Activated naive CD8-positive, alpha-beta T cell treated with anti-CD3 and anti-CD28 coated beads, Interleukin-2, amount 10 ng/mL, durations not matched to agents 7 days and 5 days (primary cell): ENCODE data around the gene BTBD1. TPM values are rescaled to one million over a fixed set of nuclear protein-coding genes. Genes with fewer than 3 reads are reported as not detected.
"Not testable (repeated sequence)": the region's sequence is repeated elsewhere in the genome, so short reads cannot be mapped to it uniquely, and the experiment has no call there.

Experiments used
- ATAC-seq: fragments of 150-1000 bp; cut with Tn5 transposase; one replicate; pipeline ENCODE4 v1.10.0; 2021; ENCODE audit warnings: low read depth, moderate library complexity
- POLR2A ChIA-PET: fragments of 350-600 bp; sonication (Branson Sonifier 250); formaldehyde crosslinking; loops from one replicate; lab custom pipeline; 2021; ENCODE audit warnings: antibody characterized with exemption; lab: Charles Lee
- DNase-seq: peaks from one replicate; pipeline ENCODE4 v3.0.0; 2021
- H3K27ac Mint-ChIP-seq: one replicate; pipeline ENCODE4 v1.8.0; 2022; ENCODE audit warnings: mild to moderate bottlenecking, mixed read lengths
- H3K27me3 Mint-ChIP-seq: one replicate; pipeline ENCODE4 v1.8.0; 2022; ENCODE audit warnings: mild to moderate bottlenecking, moderate library complexity, mixed read lengths
- H3K36me3 Mint-ChIP-seq: one replicate; pipeline ENCODE4 v1.8.0; 2021; ENCODE audit warnings: mild to moderate bottlenecking, mixed read lengths
- H3K4me1 Mint-ChIP-seq: one replicate; pipeline ENCODE4 v1.8.0; 2021; ENCODE audit warnings: mixed read lengths
- H3K4me3 Mint-ChIP-seq: one replicate; pipeline ENCODE4 v1.8.0; 2022; ENCODE audit warnings: mild to moderate bottlenecking, moderate library complexity, mixed read lengths
- H3K9me3 Mint-ChIP-seq: one replicate; pipeline ENCODE4 v1.8.0; 2021; ENCODE audit warnings: mixed read lengths
- total RNA-seq, 2 experiments: library from RNA; stranded (reverse); gene quantifications; one replicate each; pipeline ENCODE4 v1.2.3, GENCODE V29; 2021

The BTBD1 gene
- total RNA-seq, 2 experiments from 2014 or later = 56.3 to 59.2 TPM

DNA sequence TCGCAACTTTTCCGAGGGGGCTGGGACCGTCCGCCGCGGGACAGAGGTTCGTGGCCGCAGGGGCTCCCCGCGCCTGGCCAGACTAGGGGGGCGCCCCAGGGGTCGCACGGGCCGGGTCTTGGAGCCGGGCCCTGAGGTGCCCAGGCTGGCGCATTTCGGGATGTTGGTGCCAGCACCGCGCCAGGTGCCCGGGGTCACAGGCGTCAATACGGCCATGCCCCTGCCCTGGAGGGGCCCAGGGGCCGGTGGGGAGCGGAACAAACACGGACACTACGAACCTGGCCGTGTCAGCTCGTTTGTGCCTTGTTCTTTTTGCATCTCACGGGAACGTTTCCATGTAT, 40.8 kb upstream of the BTBD1 start:
- peaks cover 41% of the 10 kb centered on the region for H3K4me1 Mint-ChIP-seq
- POLR2A ChIA-PET = interaction anchor here (0.6 to 5.2 kb wide), 6 partner anchors 34 to 567 kb away, joined by 3 to 36 read pairs (median 4); partner anchors contain the start of genes BTBD1, C15orf40, HDGFL3 and RPS17

DNA sequence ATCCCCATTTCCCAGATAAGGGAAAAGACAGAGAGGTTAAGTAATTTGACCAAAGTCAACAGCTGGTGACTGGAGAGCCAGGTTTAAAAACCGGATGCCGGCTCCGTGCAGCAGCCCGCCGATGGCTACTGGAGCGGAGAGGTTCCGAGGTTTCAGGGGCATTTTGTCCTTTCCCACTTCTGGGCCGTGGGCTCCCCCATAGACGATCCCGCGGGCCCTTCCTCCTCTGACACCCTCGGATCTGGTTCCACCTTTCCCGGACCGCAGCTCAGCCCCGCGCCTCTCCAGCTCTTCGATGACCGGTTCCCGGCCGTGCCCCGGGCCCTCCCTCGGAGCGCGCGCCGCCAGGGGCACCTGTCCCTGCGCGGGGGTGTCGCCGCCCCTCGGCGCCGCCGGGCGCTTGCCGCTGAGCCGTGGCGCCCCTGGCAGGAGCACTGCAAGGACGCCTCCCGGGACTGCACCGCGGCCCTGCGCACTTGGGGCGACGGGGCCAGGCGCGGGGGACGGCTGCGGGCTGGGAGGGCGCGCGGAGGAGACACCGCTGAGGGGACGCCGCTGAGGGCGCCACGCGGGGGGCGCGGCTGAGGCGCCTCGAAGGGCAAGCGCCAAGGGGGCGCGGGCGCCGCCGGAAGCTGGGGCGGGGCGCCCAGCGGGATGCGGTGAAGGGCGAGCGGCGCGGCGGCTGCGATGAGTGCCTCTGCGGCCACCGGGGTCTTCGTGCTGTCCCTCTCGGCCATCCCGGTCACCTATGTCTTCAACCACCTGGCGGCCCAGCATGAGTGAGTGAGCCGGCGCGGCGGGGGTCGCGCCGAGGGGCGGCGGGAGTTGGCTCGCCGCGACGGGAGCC, 40.2 kb upstream of the BTBD1 start, which contains the start of gene TM6SF1:
Gene TM6SF1 (plus strand): TSS at position 652 of the 847 bp plus-strand sequence. CDS start 36 bp downstream, at position 688.
- POLR2A ChIA-PET = interaction anchor here (0.5 to 5.2 kb wide), 8 partner anchors 40 to 567 kb away, joined by 3 to 36 read pairs (median 4); partner anchors contain the start of genes BTBD1, C15orf40 and RPS17
- Mint-ChIP-seq H3K36me3 (peaks cover 20% of the 10 kb centered on the region), H3K27ac (peak within 1 kb of the TSS; percentile 90), H3K9me3 (peaks cover 3% of the 10 kb centered on the region), H3K4me1 (peaks cover 38% of the 10 kb centered on the region), H3K4me3 (peak within 1 kb of the TSS; percentile 94), H3K27me3 (peaks cover 16% of the 10 kb centered on the region)
- ATAC-seq (peak; percentile 46), DNase-seq (peak; percentile 77)

More for the DNA sequence above, 40.8 kb upstream of the BTBD1 start:
- Mint-ChIP-seq H3K36me3 (peaks cover 20% of the 10 kb centered on the region), H3K27me3 (peaks cover 10% of the 10 kb centered on the region), H3K27ac (peak overlapping the region; percentile 90), H3K4me3 (peak overlapping the region; percentile 94), H3K9me3 (peaks cover 3% of the 10 kb centered on the region)
- no peak for ATAC-seq
- DNase-seq = peak; percentile 55

DNA sequence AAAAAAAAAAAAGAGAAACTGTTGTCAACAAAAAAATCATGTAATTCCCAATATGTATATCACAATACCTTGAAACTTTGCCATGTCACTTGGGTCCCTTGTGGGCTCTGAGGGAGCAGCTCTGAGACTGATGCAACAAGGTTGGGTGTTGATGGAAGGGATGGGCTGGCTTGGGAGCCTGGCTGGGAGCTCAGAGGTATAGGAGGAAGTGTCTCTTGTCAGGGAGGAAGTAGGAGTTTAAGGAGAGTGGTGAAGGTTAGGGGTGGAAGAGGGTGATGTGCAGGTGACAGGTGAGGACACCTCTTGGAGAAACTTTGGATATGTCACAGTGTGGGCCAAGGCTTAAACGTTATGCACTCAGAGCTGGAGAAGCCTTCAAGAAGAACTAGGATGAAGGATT, 38.4 kb upstream of the BTBD1 start:
- Mint-ChIP-seq H3K27me3 (peaks cover 33% of the 10 kb centered on the region), H3K27ac (no peak overlapping the region), H3K4me3 (no peak overlapping the region), H3K4me1 (peaks cover 28% of the 10 kb centered on the region), H3K36me3 (peaks cover 9% of the 10 kb centered on the region), H3K9me3 (no peaks in the 10 kb centered on the region)
- DNase-seq = no peak
- ATAC-seq = no peak
- POLR2A ChIA-PET = interaction anchor here (0.8 to 5.2 kb wide), 2 partner anchors 38 to 355 kb away, joined by 3 to 36 read pairs; partner anchors contain the start of gene BTBD1

DNA sequence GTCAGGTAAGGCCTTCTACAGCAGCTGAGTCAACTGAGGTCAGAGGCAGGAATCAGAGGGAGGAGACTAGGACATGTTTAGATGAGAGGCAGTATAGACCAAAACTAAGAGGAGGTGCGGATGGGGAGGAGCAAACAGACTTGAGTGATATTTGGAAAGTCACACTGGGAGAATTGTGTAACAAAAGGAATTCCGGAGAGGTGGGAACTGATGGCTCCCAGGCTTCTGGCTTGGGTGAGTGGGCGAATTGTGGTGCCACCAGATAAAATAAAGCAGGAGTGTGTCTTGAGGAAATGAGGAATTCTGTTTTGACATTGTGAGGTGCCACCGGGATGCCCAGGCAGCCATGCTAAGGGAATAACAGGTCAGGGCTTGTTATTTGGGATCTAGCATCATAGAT, 37.1 kb upstream of the BTBD1 start:
- ATAC-seq (no peak), DNase-seq (no peak)
- Mint-ChIP-seq H3K4me1 (peaks cover 16% of the 10 kb centered on the region), H3K27me3 (peaks cover 44% of the 10 kb centered on the region), H3K36me3 (peaks cover 3% of the 10 kb centered on the region), H3K27ac (no peak overlapping the region), H3K4me3 (no peak overlapping the region), H3K9me3 (no peaks in the 10 kb centered on the region)
- POLR2A ChIA-PET = no interaction called here

DNA sequence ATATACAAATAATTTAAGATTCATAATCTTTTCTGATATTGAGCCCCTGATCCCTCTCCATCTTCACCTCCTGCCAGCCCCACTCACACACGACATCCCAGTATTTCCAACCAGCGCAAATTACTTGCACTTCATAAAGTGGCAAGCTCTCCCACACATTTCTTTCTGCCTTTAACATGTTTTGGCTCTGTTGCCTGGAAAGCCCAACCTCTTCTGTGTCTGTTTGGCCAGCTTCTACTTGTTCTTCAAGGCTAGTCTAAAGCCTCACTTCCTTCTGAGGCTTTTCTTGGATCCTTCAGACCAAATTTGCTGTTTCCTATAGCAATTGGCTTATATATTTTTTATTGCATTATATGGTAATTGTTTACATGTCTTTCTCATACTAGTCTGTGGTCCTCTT, 35.3 kb upstream of the BTBD1 start:
- Mint-ChIP-seq H3K9me3 (peaks cover 4% of the 10 kb centered on the region), H3K27me3 (peaks cover 58% of the 10 kb centered on the region), H3K4me1 (peaks cover 8% of the 10 kb centered on the region), H3K27ac (no peak overlapping the region), H3K4me3 (no peak overlapping the region), H3K36me3 (no peaks in the 10 kb centered on the region)
- POLR2A ChIA-PET = no interaction called here
- DNase-seq = no peak
- ATAC-seq = no peak

DNA sequence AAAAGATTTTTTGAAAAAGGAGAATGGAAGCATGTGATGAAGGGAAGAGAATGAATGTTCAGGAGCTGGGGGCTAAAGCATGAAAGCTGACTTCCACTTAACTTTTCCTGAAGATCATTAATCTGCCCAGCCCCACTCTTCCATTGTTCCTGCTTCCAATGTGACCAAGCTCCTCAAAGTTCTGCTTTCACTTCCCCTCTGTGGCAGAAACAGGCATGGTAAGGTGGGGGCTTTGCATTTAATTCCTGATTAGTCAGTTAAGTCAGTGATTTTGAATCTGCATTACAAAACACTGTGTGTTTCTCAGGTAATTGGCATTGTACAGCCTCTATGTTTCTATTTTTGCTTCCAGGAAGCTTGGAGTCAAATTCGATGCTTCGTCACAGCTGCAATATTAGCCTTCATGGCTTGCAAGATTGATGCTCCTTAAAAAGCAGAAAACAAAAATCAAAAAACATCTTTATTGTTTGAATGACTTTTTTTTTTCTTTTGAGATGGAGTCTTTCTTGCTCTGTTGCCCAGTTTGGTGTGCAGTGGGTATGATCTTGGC, 33.1 kb upstream of the BTBD1 start:
- Mint-ChIP-seq H3K36me3 (no peaks in the 10 kb centered on the region), H3K4me3 (no peak overlapping the region), H3K4me1 (peaks cover 2% of the 10 kb centered on the region), H3K27me3 (peaks cover 62% of the 10 kb centered on the region), H3K27ac (no peak overlapping the region), H3K9me3 (peaks cover 9% of the 10 kb centered on the region)
- POLR2A ChIA-PET = no interaction called here
- DNase-seq = no peak
- ATAC-seq = no peak

DNA sequence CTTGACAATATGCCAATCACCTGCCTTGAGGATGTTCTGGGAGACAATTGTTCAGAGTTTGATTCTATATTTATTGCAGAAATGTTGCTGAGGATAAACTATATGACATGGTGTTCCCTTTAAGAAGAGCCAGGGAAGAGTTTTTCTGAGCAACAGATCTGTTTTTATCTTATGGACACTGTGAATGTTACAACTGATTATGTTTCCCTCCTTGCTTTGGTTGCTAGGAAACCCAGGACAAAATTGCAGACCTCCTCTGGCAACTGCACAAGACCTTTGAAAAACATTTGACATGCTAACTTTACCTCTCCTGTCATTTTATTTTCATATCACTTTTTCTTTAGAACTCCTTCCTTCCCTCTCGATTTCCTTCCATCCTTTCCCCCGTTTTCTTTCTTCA, 32.2 kb upstream of the BTBD1 start:
- peak overlapping the region; percentile 1 for H3K27ac Mint-ChIP-seq
- peaks cover 9% of the 10 kb centered on the region for H3K9me3 Mint-ChIP-seq
- peaks cover 62% of the 10 kb centered on the region for H3K27me3 Mint-ChIP-seq
- H3K36me3 Mint-ChIP-seq = no peaks in the 10 kb centered on the region
- ATAC-seq (no peak), DNase-seq (no peak)
- no peak overlapping the region for H3K4me3 Mint-ChIP-seq
- peaks cover 2% of the 10 kb centered on the region for H3K4me1 Mint-ChIP-seq
- POLR2A ChIA-PET = no interaction called here

DNA sequence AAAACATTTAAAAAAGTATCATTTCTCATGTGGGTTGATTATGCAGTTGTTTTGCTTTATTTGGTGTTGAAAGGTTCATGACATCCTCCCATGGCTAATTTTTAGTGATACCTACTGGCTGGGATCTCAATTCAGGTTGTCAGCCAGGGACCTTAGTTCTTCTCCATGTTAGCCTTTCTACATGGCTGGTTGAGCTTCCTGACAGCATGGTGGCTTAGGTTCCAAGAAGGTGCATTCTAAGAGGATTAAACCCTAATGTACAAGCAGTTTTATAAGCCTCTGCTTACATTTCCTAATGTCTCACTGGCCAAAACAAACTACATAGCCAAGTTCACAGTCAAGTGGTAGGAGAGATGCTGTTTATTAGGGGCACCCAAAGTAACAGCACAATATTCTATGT, 31.0 kb upstream of the BTBD1 start:
- peaks cover 9% of the 10 kb centered on the region for H3K9me3 Mint-ChIP-seq
- peaks cover 2% of the 10 kb centered on the region for H3K4me1 Mint-ChIP-seq
- H3K36me3 Mint-ChIP-seq = no peaks in the 10 kb centered on the region
- no peak overlapping the region for H3K27ac Mint-ChIP-seq
- peaks cover 60% of the 10 kb centered on the region for H3K27me3 Mint-ChIP-seq
- no peak for DNase-seq
- POLR2A ChIA-PET = no interaction called here
- no peak overlapping the region for H3K4me3 Mint-ChIP-seq
- no peak for ATAC-seq

DNA sequence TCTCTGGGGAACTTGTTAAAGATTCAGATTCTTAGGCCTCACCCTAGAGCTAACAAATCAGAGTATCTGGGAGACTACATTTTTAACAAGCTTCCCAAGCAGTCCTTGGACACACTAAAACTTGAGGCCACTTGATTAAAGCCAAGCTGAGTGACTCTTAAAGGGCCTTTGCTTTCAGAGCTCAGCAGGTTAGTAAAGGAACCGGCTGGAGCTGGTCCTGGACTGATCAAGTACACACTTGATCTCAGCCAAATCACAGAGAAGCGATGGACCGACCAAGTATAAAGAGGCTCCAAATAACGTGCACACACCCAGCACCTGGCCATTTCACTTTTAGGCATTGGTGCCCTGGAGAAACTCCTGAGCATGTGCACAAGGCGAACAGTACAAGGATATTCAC, 27.5 kb upstream of the BTBD1 start:
- Mint-ChIP-seq H3K9me3 (peaks cover 9% of the 10 kb centered on the region), H3K36me3 (peaks cover 2% of the 10 kb centered on the region), H3K4me3 (no peak overlapping the region), H3K27me3 (peaks cover 32% of the 10 kb centered on the region), H3K4me1 (peaks cover 9% of the 10 kb centered on the region), H3K27ac (no peak overlapping the region)
- POLR2A ChIA-PET = no interaction called here
- ATAC-seq (no peak), DNase-seq (no peak)

DNA sequence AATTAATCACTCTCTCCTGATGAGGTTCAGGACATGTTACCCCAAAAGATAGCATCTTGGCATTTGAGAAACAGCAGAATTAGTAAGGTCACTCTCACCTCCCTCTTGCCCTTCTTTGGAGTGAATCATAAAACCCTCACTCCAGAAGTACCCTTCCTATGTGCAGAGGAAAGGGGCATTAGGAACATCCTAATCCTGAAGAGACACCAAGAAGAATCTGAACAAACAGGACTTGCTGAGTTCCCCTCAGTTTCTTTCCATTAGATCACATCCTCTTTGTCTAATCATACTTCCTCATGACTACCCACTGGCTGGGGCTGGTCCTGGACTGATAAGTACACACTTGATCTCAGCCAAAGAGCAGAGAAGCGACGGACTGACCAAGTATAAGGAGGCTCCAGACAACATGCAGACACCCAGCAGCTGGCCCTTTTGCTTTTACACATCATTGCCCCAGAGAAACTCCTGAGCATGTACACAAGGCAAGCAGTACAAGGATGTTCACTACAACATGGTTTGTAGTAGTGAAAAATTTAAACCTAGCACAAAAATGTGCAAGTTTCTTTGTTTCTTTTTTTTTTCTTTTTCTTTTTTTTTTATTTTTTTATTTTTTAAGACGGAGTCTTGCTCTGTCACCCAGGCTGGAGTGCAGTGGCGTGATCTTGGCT, 25.4 kb upstream of the BTBD1 start:
- no peak for DNase-seq
- peaks cover 9% of the 10 kb centered on the region for H3K4me1 Mint-ChIP-seq

DNA sequence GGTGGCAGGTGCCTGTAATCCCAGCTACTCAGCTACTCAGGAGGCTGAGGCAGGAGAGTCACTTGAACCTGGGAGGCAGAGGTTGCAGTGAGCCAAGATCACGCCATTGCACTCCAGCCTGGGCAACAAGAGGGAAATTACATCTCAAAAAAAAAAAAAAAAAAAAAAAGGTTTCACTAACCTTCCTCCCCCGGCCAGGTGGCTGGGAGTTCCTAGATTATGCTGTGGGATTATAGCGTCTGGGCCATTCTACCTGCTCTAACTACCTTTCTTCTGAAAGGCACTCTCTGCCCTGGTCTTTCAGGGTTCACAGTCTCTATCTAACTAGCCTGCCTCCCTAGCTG, 24.9 kb upstream of the BTBD1 start:
- H3K9me3 Mint-ChIP-seq, DNase-seq, H3K4me3 Mint-ChIP-seq, ATAC-seq, H3K36me3 Mint-ChIP-seq, POLR2A ChIA-PET, H3K4me1 Mint-ChIP-seq: not testable (repeated sequence)
- Mint-ChIP-seq H3K27me3 (peaks cover 16% of the 10 kb centered on the region), H3K27ac (peak overlapping the region; percentile 9)

More for the DNA sequence above, 25.4 kb upstream of the BTBD1 start:
- peaks cover 2% of the 10 kb centered on the region for H3K36me3 Mint-ChIP-seq
- peaks cover 20% of the 10 kb centered on the region for H3K27me3 Mint-ChIP-seq
- peaks cover 4% of the 10 kb centered on the region for H3K9me3 Mint-ChIP-seq
- no peak overlapping the region for H3K4me3 Mint-ChIP-seq
- peak; percentile 56 for ATAC-seq
- H3K27ac Mint-ChIP-seq = peak overlapping the region; percentile 9
- POLR2A ChIA-PET = no interaction called here

DNA sequence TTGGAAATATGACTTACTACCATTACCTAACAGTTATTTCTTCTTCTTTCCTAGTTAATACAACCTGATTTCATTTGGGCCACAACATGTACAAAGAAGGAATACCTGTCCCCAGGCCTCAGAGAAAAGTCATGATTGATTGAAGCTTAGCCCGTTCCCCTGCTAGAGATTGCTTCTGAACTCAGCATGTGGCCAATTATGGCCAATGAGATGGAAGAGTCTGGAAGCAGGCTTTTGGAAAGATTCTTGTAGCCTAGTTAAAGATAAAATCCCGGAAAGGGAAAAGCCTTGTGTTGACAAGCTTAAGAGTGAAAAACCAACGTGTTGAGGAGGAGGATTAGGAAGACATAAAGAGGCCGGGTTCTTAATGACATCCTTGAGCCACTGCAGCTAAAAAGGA, 23.4 kb upstream of the BTBD1 start:
- no peak overlapping the region for H3K4me3 Mint-ChIP-seq
- DNase-seq = no peak
- peaks cover 6% of the 10 kb centered on the region for H3K4me1 Mint-ChIP-seq
- no peak for ATAC-seq
- H3K36me3 Mint-ChIP-seq = peaks cover 2% of the 10 kb centered on the region
- peaks cover 14% of the 10 kb centered on the region for H3K27me3 Mint-ChIP-seq
- no peaks in the 10 kb centered on the region for H3K9me3 Mint-ChIP-seq
- H3K27ac Mint-ChIP-seq = no peak overlapping the region
- POLR2A ChIA-PET = no interaction called here

DNA sequence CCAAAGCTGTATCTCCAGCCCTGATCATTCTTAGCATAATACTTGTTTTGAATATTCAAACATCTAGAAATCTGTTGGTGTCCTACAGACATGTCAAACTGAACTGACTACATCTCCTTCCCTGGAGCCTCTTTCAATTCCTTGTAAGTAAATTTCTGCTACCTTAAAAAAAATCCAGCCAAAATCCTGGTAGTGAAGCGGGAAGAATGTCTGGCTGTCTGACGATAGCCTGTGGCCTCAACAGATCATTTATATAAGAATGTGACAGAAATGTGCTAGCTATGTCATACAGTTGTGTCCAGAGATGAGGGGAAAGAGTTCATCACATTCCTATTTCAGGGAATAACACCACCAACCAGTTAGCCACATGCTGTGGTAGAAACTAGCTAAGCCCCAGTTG, 21.8 kb upstream of the BTBD1 start:
- no peak for ATAC-seq
- POLR2A ChIA-PET = no interaction called here
- Mint-ChIP-seq H3K9me3 (no peaks in the 10 kb centered on the region), H3K4me3 (no peak overlapping the region), H3K27me3 (peaks cover 13% of the 10 kb centered on the region), H3K36me3 (peaks cover 2% of the 10 kb centered on the region), H3K4me1 (peaks cover 6% of the 10 kb centered on the region), H3K27ac (no peak overlapping the region)
- no peak for DNase-seq
